Activated naive CD8-positive, alpha-beta T cell treated with anti-CD3 and anti-CD28 coated beads for 36 hours (primary cell): ENCODE data around the gene RASA3. TPM values are rescaled to one million over a fixed set of nuclear protein-coding genes. Genes with fewer than 3 reads are reported as not detected.
"Not testable (repeated sequence)": the region's sequence is repeated elsewhere in the genome, so short reads cannot be mapped to it uniquely, and the experiment has no call there.

Experiments used
- DNase-seq: peaks from one replicate; pipeline ENCODE4 v3.0.0; 2021
- H3K27ac Mint-ChIP-seq: one replicate; pipeline ENCODE4 v1.8.0; 2022; ENCODE audit warnings: mild to moderate bottlenecking, moderate library complexity, mixed read lengths
- H3K27me3 Mint-ChIP-seq: one replicate; pipeline ENCODE4 v1.8.0; 2022; ENCODE audit warnings: mild to moderate bottlenecking, mixed read lengths
- H3K36me3 Mint-ChIP-seq: one replicate; pipeline ENCODE4 v1.8.0; 2021; ENCODE audit warnings: mild to moderate bottlenecking, mixed read lengths
- H3K4me1 Mint-ChIP-seq: one replicate; pipeline ENCODE4 v1.8.0; 2021; ENCODE audit warnings: mixed read lengths
- H3K4me3 Mint-ChIP-seq: one replicate; pipeline ENCODE4 v1.8.0; 2022; ENCODE audit warnings: mild to moderate bottlenecking, moderate library complexity, mixed read lengths
- H3K9me3 Mint-ChIP-seq: one replicate; pipeline ENCODE4 v1.8.0; 2022; ENCODE audit warnings: mixed read lengths
- total RNA-seq, 2 experiments: library from RNA; stranded (reverse); gene quantifications; one replicate each; pipeline ENCODE4 v1.2.3, GENCODE V29; 2021

Gene RASA3
- total RNA-seq, 2 experiments from 2014 or later, result 25.6 to 26.5 TPM

DNA sequence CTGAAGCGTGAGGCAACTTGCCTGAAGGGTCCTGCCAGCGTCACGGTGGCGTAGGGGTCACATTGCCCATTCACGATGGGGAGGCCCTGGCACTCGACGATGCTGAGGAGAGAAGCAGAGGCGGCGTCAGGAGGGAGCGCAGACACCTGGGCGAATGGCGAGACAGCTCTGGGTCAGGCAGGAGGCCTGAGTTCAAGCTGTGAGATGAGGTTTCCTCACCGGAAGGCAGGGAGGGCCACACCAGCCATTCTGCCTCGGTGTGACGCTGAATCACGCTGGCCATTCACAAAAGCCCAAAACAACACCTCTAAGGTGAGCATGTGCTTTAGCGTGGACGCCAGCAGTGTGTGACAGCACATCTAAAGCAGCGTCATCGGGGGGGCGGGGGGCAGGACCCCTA is 104.6 kb downstream of the RASA3 start:
- peaks cover 15% of the 10 kb centered on the region for H3K36me3 Mint-ChIP-seq
- H3K27ac Mint-ChIP-seq, result no peak overlapping the region
- H3K4me1 Mint-ChIP-seq, result peaks cover 3% of the 10 kb centered on the region
- peaks cover 3% of the 10 kb centered on the region for H3K9me3 Mint-ChIP-seq
- H3K27me3 Mint-ChIP-seq, result no peaks in the 10 kb centered on the region
- no peak overlapping the region for H3K4me3 Mint-ChIP-seq
- no peak for DNase-seq

DNA sequence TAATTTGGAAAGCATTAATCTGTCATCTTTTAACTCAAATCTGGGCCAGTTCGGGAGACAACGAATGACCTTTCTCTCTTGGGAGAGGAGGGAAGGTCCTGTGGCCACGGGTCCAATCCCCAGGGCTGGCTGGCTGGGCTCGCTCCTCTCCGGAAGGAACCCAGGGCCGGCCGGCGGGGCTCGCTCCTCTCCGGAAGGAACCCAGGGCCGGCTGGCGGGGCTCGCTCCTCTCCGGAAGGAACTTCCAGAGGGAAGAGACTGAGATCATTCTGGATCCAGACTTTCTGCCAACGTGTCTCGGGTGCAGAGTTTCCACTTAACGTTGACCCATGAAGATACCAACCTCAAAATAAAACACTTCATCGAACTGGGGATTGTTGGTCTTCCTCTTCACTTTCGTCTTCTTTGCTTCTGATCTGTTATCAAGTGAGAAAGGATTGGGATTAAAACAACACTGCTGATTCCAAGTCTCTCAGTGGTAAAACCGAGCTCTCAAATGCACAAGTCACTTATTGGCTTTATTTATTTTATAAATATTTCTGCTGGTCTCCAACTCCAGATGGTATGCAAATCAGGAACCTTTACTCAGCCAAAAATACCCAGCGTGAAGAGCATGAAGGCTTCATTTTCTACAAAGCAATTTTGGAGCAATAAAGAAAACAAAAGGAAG is 105.2 kb downstream of the RASA3 start:
- DNase-seq, result no peak
- Mint-ChIP-seq H3K27ac (no peak overlapping the region), H3K27me3 (no peaks in the 10 kb centered on the region)

DNA sequence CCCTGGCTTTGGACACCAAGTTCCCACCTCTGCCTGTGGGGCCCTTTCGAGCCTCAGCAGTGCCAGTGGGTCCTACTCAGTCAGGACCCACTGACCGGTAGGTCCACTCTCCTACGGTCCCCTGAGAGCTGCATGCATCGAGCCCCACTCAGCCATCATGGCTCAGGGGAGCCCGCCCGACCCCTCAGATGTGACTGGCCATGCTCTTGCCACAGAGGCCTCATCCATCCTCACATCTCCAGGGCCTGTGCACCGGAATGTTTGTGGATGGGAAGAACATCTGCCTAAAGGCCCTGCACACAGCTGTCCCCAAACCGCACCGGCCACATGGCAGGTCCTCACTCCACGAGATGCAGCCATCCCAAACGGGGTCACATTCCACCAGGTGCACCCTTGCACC is 105.9 kb downstream of the RASA3 start:
- no peaks in the 10 kb centered on the region for H3K27me3 Mint-ChIP-seq
- peaks cover 3% of the 10 kb centered on the region for H3K4me1 Mint-ChIP-seq
- H3K36me3 Mint-ChIP-seq, result peaks cover 10% of the 10 kb centered on the region
- no peak overlapping the region for H3K4me3 Mint-ChIP-seq
- peaks cover 3% of the 10 kb centered on the region for H3K9me3 Mint-ChIP-seq
- DNase-seq, result no peak
- no peak overlapping the region for H3K27ac Mint-ChIP-seq

More for the DNA sequence above, 105.2 kb downstream of the RASA3 start:
- H3K4me1 Mint-ChIP-seq, result peaks cover 3% of the 10 kb centered on the region
- peaks cover 3% of the 10 kb centered on the region for H3K9me3 Mint-ChIP-seq
- peaks cover 12% of the 10 kb centered on the region for H3K36me3 Mint-ChIP-seq
- H3K4me3 Mint-ChIP-seq, result no peak overlapping the region

DNA sequence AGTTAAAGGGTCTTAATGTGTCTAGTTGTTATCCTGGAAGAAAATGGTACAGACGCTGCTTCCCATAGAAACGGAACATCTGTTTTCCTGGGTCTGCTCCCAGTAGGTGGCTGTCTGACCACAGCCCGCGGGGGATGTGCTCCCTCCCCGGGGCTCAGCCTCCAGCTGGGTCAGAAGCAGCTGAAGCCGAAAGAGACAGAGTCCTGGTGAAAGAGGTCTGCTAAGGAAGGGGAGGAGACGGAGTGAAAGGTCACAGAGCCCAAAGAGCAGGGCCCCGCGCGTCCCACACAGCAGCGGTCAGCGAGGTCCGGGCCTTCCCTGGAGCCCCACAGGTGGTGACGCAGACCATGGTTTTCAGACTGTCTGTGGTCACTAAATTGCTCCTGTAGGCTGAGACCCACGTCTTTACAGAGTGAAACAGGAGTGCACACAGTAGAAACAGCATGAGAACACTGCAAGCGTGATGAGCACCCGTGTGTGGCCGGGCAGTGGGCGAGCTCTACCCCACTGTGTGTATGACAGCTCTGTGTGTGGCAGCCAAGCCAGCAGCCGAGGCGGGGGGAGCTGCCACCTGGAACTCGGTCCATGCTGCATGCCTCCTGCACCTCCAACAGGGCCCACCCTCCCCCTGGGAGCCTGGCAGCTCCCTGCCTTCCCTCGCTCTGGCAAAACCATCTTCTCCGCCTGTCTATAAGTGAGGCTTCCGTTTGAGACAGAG is 106.5 kb downstream of the RASA3 start:
- DNase-seq, result no peak
- Mint-ChIP-seq H3K9me3 (peaks cover 1% of the 10 kb centered on the region), H3K4me1 (no peaks in the 10 kb centered on the region), H3K4me3 (no peak overlapping the region), H3K36me3 (peaks cover 7% of the 10 kb centered on the region), H3K27ac (peak overlapping the region; percentile 20), H3K27me3 (no peaks in the 10 kb centered on the region)

DNA sequence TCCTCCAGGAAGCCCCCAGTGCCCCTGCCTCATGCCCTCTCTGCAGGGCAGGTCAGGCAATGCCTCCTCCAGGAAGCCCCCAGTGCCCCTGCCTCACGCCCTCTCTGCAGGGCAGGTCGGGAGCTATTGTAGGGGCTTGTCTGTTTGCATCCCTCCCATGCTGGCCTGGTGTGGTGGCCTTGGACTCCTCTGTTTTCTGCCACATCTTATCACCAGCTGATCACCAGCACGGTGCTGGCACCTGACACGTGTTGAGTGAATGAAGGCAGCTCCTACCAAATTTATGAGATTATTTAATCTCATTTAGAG is 107.1 kb downstream of the RASA3 start:
- Mint-ChIP-seq H3K27me3 (no peaks in the 10 kb centered on the region), H3K36me3 (peaks cover 7% of the 10 kb centered on the region), H3K27ac (peak overlapping the region; percentile 25), H3K4me3 (no peak overlapping the region), H3K9me3 (no peaks in the 10 kb centered on the region), H3K4me1 (no peaks in the 10 kb centered on the region)
- no peak for DNase-seq

DNA sequence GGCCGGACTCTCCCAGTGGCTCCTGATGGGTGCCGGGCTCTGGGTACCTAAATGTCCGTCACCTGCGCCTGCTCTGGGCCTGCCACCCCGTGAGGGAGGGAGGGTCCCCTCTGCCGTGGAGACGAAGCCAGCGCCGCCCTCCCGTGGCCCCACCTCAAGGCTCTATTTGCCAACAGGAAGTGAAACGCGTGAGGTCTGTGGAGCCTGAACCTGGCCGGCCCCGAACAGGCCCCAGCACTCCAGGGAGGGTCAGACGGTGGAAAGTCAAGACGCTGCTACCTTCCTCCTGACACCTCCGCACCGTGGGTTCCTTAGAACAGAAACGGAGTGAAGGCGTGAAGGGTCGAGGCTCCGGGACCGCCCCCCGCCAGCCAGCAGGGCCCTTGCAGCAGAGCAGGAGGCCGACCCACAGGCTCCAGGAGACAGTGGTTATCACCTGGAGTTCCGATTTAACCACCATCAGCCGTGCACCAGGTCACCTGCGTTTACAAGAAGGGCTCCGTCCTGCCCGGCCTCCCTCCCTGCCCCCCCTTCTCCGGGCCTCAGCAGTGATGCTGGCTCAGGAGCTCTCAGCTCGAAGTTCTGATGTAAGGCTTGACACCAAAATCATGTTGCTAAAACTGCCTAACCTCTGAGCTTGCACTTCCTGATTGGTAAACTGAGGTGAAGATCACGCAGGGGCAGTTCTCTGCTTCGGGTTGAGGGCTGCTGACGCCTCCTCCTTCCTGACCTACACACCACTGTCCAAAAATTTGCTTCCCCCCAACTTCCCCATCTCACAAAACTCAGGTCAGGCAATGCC is 107.6 kb downstream of the RASA3 start:
- Mint-ChIP-seq H3K27ac (peak overlapping the region; percentile 25), H3K4me1 (no peaks in the 10 kb centered on the region)

DNA sequence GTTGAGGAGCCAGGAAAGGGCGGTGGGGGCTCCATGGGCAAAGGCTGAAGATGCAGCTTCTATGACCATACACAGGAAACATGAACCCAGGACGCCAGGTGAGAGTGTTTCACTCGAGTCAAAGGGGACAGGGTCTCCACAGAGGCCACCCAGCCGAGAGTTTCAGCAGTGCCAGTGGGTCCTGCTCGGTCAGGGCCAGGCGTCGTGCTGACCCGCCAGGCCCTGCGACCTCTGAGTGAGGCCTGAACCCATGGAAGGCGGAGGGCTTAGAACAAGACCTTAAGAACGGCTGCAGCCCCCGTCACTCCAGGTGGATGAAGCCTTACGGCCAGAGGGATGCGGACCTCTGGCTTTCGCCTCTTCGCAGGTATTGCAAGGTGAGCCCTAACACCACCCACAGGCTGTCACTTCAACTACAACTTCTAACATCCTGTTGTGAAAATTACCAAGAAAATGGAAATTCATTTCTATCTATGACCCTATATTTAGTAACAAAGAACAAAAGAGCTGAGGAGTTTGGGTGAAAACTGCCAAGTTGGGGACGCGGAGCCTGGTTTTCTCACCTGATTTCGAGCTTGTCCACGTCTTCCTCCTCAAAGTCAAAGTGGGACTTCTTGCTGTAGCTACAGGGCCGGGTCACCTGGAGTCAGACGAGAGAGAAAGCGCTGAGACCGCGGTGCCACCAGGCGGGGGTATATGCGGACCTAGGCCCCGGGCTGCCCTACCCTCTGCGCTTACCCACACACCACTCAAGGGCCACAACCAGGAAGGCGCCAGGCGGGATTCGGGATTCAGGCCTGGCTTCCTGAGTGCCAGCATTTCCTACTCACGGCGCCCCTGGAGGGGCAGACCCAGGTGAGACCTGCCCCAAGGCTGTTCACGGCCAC is 108.5 kb downstream of the RASA3 start:
- Mint-ChIP-seq H3K27me3 (no peaks in the 10 kb centered on the region), H3K4me3 (no peak overlapping the region), H3K36me3 (peaks cover 10% of the 10 kb centered on the region), H3K4me1 (no peaks in the 10 kb centered on the region), H3K9me3 (no peaks in the 10 kb centered on the region), H3K27ac (peak overlapping the region; percentile 68)
- DNase-seq, result no peak

More for the DNA sequence above, 107.6 kb downstream of the RASA3 start:
- DNase-seq, result no peak
- Mint-ChIP-seq H3K9me3 (no peaks in the 10 kb centered on the region), H3K27me3 (no peaks in the 10 kb centered on the region), H3K4me3 (no peak overlapping the region), H3K36me3 (peaks cover 7% of the 10 kb centered on the region)

DNA sequence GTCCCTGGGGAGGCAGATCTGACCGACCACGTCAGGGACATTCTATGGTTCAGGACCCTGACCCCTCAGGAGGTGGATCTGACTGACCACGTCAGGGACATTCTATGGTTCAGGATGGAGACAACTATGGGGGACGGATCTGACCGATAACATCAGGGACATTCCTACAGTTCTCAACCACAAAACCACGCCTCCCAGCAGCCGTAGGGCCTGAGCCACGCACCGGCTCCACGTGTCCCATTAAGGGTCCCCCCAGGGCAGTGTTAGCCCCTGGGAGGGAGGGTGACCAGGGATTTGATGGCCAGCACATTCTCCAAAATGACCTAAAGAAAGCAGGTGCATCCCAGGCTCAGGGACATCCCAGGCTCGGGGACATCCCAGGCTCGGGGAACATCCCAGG is 109.5 kb downstream of the RASA3 start:
- H3K4me3 Mint-ChIP-seq, result no peak overlapping the region
- no peak overlapping the region for H3K27ac Mint-ChIP-seq
- no peak for DNase-seq
- no peaks in the 10 kb centered on the region for H3K9me3 Mint-ChIP-seq
- H3K27me3 Mint-ChIP-seq, result no peaks in the 10 kb centered on the region
- peaks cover 10% of the 10 kb centered on the region for H3K36me3 Mint-ChIP-seq
- no peaks in the 10 kb centered on the region for H3K4me1 Mint-ChIP-seq

DNA sequence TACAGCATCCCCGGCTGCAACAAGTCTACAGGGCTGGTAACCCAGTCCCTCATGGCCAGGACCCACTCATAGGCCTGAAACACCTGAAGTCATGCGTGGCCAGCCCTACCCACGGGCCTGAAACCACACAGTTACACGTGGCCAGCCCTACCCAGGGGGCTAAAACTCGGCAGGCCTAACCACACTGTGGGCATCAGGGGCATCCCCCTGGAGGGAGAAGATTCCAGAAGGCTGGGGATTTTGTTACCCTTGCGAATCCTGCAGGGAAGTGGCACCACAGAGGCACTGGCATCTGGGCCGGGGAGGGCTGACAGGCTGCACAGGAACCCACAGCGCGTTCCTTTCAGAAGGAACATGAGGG is 110.1 kb downstream of the RASA3 start:
- H3K27ac Mint-ChIP-seq, result no peak overlapping the region
- H3K27me3 Mint-ChIP-seq, result no peaks in the 10 kb centered on the region
- H3K9me3 Mint-ChIP-seq, result no peaks in the 10 kb centered on the region
- H3K36me3 Mint-ChIP-seq, result peaks cover 10% of the 10 kb centered on the region
- DNase-seq, result no peak
- H3K4me1 Mint-ChIP-seq, result no peaks in the 10 kb centered on the region
- no peak overlapping the region for H3K4me3 Mint-ChIP-seq

DNA sequence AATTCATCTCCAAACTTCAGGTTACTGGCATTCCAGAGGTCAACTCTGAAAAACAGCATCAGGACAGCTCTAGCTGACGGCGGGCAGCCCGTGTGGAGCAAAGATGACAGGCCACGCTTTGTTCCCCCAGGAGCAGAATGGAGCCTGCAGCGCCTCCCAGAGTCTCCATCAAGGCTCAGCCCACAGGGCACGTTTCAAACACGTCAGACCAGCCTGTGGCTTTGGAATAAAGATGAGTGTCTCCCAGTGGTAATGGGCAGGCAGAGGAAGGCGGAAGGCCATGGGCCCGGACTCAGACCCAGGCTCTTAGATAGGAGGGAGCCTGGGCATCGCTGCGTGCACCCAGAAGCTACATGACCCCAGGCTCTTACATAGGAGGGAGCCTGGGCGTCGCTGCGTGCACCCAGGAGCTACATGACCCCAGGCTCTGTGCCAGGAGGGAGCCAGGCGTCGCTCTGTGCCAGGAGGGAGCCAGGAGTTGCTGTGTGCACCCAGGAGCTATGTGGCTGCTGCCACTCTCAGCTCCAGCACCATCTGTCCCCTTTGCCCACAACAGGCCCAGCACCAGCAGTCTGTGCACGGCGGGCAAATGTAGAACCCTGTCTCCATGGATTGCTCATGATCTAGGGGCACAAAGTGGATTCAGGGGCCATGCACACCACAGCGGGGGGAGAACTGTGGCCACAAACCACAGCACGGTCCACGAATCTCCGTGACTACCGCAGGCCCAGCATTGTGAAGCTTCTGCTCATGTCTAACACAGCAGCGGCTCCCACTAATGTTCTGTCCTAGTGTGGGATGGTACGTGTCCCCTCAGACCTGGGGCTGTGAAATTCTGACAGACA is 110.7 kb downstream of the RASA3 start:
- Mint-ChIP-seq H3K27me3 (no peaks in the 10 kb centered on the region), H3K4me3 (no peak overlapping the region), H3K9me3 (no peaks in the 10 kb centered on the region), H3K27ac (no peak overlapping the region), H3K4me1 (no peaks in the 10 kb centered on the region), H3K36me3 (peaks cover 11% of the 10 kb centered on the region)
- DNase-seq, result no peak

DNA sequence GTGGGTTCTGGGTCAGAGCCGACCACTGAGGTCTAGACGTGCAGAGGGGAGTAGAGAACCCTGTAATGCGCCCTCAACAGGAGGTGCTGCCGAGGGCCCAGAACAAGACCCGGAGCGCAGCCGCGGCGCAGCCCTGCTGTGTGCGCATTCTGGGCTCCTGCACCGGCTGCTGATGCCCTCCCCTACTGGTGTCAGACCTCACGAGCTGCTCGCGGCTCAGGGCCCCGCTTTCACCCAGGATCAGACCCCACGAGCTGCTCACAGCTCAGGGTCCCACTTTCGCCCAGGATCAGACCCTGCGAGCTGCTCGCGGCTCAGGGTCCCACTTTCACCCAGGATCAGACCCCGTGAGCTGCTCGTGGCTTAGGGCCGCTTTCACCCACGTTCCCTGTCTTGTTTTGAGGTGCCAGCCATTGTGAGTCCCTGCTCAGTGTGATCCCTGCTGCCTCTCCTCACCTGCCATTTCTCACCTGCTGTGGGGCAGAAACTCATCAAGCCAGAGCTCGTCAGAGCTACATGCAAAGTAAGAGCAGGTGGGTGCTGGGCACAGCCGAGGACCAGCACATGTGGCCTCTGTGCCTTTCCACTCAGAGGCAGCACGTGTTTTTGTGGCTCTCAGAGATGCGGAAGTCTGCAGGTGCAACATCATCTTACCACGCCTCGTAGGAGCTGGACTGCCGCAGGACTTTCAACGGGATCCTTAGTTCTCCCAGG is 111.5 kb downstream of the RASA3 start:
- H3K4me3 Mint-ChIP-seq, result no peak overlapping the region
- H3K4me1 Mint-ChIP-seq, result peaks cover 2% of the 10 kb centered on the region
- H3K9me3 Mint-ChIP-seq, result no peaks in the 10 kb centered on the region
- no peaks in the 10 kb centered on the region for H3K27me3 Mint-ChIP-seq
- peak overlapping the region; percentile 20 for H3K27ac Mint-ChIP-seq
- H3K36me3 Mint-ChIP-seq, result peaks cover 14% of the 10 kb centered on the region
- DNase-seq, result no peak

DNA sequence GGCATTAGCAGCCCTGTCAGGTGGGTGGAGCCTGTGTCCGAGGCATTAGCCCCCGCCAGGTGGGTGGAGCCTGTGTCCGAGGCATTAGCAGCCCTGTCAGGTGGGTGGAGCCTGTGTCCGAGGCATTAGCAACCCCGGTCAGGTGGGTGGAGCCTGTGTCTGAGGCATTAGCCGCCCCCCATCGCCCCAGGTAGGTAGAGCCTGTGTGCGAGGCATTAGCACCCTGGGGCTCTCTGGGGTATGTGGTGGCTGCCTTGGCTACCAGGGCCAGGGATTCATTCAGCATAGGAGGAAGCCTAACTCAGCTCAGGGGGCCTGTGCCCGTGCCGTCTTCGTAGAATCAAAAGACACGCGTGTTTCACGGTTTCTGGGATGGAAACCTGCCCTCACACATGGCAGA is 112.3 kb downstream of the RASA3 start:
- peak overlapping the region; percentile 20 for H3K27ac Mint-ChIP-seq
- not testable (repeated sequence) for DNase-seq, H3K4me3 Mint-ChIP-seq, H3K4me1 Mint-ChIP-seq, H3K27me3 Mint-ChIP-seq, H3K9me3 Mint-ChIP-seq
- peaks cover 15% of the 10 kb centered on the region for H3K36me3 Mint-ChIP-seq

DNA sequence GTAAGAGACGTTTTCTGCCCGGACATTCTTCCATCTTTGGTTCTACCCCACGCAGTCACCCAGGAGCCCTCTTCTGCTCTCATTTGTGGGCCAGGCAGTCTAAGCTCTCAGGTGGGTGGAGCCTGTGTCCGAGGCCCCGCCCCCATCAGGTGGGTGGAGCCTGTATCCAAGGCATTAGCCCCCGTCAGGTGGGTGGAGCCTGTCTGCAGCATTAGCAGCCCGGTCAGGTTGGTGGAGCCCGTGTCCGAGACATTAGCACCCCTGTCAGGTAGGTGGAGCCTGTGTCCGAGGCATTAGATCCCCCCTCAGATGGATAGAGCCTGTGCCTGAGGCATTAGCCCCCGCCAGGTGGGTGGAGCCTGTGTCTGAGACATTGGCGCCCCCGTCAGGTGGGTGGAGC is 113.1 kb downstream of the RASA3 start:
- Mint-ChIP-seq H3K4me1 (peaks cover 4% of the 10 kb centered on the region), H3K36me3 (peaks cover 15% of the 10 kb centered on the region), H3K27ac (no peak overlapping the region), H3K27me3 (no peaks in the 10 kb centered on the region), H3K9me3 (no peaks in the 10 kb centered on the region), H3K4me3 (no peak overlapping the region)
- peak; percentile 49 for DNase-seq
